ENCODE data around the gene XIRP2.
"Not testable (repeated sequence)": the region's sequence is repeated elsewhere in the genome, so short reads cannot be mapped to it uniquely, and the experiment has no call there.

XIRP2 gene

DNA sequence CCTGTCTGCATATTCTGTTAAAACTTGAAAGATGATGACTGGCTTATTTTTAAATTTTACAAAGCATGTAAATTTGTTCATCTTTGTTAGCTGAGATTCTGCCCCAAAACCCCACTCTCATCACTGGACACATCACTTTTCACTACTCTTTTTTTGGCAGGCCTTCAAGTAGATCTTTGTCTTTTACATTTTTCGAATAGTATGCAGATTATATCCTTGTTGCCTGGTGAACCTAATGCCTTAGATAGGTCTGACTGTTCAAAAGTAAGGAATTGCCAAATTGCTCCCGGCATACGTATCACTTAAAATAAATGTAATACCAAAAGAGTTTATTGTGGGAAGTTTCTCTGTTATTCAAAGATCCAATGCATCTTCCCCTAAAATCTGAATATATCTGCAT, 303.3 kb downstream of the XIRP2 start:
- in situ Hi-C loops (cut with MboI; ENCODE audit: low sequenced_read_pairs) = no loop called here

DNA sequence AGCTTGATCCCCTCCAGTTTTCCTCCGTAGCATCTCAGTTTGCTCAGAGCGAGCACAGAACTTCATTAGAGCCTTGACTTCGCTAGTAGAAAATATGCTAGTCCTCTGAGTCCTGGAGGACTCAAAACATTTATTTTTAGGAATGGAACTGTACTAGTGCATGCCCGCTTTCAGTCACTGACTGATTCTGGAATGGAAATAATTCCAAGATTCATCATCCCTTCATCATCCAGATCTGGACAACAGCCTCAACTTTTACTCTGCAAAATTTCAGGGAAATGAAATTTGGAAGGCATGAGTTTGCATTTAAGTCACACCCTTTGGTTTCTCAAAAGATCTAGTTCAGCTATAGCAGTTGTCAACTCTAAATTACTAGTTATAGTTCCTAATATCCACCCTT, 304.6 kb downstream of the XIRP2 start:
- in situ Hi-C loops (cut with MboI; ENCODE audit: low sequenced_read_pairs) = no loop called here

DNA sequence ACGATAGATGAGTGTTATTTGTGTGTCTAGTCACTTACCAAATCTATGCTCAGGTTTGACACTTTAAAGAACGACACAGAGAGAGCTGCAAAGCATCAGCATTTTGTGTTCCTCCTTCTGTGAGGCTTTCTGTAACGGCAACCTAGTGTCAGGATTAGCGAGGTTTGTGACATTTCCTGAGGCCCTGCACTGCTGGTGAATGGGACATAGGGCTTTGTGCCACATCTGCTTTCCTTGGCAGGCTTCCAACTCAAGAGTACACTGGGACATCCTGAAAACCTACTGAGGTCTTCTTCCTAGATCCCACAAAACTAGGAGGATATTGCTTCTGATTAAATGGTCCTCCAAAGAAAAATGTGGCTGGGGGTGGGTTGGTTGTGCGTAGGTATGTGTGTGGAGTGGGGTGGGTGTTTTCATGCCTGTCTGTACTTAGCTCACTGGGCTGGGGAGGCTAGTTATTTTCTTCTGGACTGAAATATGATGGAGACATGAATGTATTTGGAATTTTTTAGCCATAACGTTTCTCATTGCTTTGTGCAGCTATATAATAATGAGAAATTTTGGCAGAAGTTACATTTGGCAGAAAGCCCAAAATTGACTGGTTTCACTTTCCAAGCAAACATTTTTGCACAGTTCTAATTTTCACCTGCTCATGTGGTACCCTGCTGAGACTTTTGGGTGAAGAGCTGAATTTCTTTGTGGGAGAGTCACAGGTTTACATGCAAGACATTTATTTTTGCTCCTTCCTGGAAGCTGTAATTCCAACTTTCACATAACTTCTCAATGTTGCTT, 308.4 kb downstream of the XIRP2 start:
- in situ Hi-C loops (cut with MboI; ENCODE audit: low sequenced_read_pairs) = no loop called here

DNA sequence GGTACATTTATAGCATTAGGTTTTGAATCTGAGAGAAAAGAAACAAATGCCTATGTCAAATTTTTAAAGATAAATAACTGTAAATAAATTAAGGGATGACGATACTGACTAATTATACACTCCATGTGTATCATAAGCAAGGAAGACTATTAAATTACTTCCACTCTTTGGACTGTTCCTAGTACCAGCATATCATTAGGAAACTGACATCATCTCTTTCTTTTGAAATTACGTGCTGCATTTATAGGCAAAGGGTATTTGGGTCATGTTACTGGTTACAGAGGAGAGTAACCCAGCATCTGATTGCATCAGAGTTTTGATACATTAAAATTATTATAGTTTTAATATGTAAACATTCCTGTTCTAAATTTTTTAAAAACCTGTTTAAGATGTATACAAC, 309.7 kb downstream of the XIRP2 start:
- in situ Hi-C loops (cut with MboI; ENCODE audit: low sequenced_read_pairs) = no loop called here

DNA sequence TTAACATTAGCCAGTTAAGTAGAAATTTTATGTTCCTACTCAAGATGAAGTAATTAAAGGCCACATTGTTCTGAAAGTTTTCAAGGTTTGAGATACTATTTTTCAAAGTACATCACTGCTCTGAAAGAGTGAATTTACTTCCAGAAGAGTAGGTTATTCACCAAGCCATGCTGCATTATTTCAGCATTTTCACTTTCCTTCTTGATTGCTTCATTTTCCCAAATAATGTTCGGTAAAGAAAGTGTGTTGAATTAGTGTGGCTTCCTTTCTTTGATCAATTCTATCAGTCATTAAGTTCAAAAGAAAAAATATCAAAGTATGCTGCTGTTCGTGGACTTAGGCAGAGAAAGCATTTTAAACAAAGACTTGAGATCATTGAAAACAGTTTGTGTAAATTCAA, 310.3 kb downstream of the XIRP2 start:
- in situ Hi-C loops (cut with MboI; ENCODE audit: low sequenced_read_pairs) = no loop called here

DNA sequence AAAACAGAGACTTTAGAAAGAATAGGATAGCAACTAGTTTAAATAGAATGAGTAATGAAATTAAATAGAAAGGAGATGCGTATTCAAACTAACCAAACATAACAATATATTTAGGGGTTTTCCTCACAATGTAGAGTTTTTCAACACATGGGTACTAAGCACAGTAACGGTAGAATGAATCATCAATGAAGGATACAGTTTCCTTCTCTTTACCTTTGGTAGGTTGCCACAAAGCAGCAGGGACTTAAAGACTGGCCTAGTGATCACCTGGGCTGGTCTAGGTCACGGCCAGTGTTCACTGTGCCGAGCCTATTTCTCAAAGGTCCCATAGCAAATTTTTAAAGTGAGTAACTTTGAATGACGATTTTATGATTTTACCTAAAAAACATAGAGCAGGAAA, 311.7 kb downstream of the XIRP2 start:
- in situ Hi-C loops (cut with MboI; ENCODE audit: low sequenced_read_pairs) = no loop called here

DNA sequence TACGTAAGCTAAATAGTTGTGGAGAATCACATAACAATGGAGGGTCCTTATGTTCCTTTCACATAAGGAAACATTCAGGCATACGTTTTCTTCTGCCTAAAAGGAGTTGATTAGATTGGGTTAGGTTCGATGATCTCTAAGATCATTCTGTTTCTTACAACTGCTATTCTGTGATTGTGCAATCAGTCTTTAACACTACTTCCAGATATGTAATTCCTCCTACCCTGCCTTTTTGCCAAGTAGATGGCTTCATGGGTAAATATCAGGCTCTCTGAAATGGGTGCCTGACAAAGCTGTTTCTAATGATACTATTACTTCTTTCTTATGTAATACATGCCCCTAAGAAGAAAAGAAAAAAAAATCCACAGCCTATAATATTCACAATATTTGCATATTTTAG, 321.5 kb downstream of the XIRP2 start:
- in situ Hi-C loops (cut with MboI; ENCODE audit: low sequenced_read_pairs) = no loop called here

DNA sequence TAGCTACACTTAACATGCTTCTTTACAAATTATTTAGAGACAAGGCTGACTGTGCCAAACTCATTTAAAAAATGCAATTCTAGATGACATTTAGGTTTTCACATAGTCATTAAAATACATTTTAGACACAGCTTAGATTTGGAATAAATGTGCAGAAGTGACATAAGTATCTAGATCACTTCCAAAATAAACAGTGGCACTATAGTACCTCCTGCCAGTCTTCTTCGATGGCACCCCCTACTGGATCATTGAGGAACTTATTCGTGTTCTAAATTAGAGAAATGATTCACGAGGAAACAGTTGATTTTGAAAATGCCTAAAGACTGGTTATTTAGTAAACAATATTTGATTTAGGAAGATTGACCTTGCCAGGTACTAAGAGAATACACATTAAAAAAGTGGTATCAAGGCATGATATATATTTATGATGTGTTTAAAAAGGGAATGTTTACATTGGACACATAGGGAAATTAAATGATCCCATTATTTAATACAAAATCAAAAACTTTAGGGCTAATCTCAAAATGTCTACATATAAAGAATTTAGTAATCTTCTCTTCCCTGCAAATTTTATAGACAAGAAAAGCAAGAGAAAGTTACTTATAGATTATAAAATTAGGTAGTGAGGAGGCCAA, 323.9 kb downstream of the XIRP2 start:
- in situ Hi-C loops (cut with MboI; ENCODE audit: low sequenced_read_pairs) = no loop called here

DNA sequence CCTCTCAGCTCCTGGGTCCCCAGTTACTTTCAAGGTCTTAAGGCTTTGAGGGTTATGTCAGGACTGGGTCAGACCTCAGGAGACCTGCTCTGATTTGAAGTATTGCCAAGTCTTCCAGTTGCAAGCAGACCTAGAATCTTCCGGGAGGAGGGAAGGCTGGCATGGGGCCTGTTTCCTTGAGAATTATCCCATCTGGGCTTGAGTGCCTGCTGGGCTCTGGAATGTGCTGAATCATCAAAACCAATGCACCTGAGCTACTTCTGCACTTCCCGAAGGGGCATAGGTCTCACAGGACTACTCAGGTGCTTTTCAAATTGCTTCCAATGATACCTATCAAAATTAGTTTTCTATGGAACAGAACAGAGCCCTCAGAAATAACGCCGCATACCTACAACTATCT, 327.3 kb downstream of the XIRP2 start:
- in situ Hi-C loops (cut with MboI; ENCODE audit: low sequenced_read_pairs) = no loop called here

DNA sequence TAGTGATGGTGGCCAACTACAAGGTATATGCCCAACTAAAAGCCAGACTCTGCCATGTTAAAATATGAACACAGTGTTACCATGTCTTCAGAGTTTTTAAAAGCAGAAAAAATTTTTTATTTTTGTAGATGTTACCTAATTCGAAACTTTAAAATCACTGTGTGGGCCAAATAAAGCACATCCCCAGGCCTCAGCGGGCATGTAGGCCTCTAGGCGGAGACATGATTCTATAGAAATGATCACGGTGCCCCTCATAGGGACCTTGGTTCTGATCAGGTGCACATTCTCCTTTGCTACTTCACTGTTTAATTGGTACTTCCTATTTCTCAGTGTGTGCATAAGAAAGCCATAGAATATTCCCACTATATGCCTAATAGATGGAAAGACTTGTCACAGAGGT, 349.2 kb downstream of the XIRP2 start:
- in situ Hi-C loops (cut with MboI; ENCODE audit: low sequenced_read_pairs) = no loop called here

DNA sequence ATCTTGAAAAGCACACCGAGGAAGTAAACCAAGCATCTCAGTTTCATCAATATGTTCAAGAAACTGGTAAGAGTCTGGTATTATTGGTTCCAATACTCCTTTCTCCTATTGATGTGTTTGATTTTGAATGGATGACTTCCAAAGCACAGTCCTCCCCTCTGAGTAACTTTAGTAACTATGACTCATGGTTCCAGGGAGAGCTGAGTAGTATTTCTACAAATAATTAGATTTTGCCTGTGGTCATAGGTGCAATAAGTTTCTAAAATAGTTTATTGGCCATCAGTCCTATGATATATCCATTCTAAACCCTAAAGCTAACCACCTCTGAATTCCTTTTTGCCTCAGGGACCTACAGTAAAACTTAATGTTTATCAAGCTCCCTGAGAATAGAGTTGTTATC, 352.4 kb downstream of the XIRP2 start:
- in situ Hi-C loops (cut with MboI; ENCODE audit: low sequenced_read_pairs) = no loop called here

DNA sequence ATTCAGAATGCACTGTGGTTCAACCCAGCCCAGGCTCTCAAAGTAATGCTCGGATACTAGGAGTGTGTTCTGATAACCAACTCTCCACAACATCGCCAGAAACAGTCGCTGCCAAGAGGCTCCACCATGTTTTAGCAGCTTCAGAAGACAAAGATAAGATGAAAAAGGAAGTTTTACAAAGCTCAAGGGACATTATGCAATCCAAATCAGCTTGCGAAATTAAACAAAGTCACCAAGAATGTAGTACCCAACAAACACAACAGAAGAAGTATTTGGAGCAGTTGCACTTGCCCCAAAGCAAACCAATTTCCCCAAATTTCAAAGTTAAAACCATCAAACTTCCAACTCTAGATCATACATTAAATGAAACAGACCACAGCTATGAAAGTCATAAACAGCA, 360.9 kb downstream of the XIRP2 start:
- in situ Hi-C loops (cut with MboI; ENCODE audit: low sequenced_read_pairs) = no loop called here

DNA sequence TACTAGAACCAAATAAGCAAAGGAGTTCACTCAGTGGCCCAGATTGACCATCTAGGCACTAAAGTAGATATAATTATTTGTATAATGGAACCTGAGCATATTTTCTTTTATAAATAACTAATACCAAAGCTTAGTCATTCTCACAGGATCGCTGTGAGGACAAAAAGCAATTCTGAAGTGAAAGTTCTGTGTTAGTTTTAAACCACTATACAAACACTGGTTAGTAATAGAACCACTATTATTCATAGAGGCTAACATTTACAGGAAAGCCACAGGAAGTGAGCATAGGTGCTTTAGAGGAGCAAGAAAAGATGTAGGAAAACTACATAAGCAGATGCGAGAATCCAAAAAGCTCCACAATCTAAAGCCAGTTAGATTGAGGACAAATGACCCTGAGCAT, 364.7 kb downstream of the XIRP2 start:
- in situ Hi-C loops (cut with MboI; ENCODE audit: low sequenced_read_pairs) = no loop called here

DNA sequence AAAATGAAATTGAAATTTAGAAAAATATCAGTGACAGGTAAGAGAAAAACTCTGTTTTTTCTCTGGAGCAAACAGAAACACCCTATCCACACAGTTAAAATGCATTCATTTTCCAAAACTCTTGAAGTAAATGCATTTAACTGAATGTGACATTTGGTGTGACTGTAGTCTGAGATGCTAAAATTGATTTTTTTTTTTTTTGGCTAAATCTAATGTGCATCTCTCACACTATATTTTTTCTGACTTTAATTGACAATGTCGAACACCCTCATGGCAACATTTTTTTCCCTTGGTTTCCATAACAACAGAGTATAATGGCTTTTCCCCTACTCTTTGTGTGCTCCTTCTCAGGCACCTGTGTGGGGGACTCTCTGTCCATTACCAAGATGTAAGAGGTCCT, 366.4 kb downstream of the XIRP2 start:
- in situ Hi-C loops (cut with MboI; ENCODE audit: low sequenced_read_pairs) = no loop called here

DNA sequence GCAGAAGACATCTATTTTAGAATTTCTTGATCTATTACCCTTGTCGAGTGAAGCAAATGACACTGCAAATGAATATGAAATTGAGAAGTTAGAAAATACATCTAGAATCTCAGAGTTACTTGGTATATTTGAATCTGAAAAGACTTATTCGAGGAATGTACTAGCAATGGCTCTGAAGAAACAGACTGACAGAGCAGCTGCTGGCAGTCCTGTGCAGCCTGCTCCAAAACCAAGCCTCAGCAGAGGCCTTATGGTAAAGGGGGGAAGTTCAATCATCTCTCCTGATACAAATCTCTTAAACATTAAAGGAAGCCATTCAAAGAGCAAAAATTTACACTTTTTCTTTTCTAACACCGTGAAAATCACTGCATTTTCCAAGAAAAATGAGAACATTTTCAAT, 370.4 kb downstream of the XIRP2 start:
- in situ Hi-C loops (cut with MboI; ENCODE audit: low sequenced_read_pairs) = no loop called here

DNA sequence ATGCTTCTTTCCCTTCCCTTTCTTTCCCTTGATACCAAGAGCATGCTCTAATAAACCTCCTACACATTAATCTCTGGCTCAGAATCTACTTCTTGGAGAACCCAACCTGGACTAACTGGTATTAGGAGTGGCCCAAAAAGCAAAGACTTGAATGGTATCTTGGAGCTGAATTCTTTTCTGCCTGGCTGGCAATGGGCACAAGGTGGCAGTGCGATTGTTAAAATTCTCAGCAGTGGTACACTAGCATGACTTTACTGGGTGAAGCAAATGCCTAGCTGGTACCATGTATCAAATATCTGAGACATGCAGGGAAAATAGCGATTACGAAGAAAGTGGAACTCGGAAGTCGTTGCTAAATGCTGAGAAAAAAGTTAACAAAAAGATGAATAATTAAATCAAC, 376.1 kb downstream of the XIRP2 start:
- in situ Hi-C loops (cut with MboI; ENCODE audit: low sequenced_read_pairs) = no loop called here

DNA sequence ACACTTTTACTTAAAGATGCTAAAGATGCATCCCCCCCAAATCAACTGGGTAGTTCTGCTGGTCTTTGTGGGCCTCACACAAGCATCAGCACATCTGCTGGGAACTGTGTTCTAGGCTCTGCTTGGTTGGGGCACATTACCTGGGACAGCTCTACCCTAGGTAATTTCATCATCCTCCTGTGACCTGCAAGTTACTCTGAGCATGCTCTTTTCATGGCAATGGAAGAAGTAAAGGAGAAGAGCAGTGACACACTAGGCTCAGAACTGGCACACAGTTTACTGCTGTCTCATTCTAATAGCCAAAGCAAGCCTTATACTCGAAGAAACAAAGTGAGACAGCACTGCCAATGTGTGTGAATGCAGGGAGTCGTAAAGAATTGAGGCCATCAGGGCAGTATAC, 376.7 kb downstream of the XIRP2 start:
- in situ Hi-C loops (cut with MboI; ENCODE audit: low sequenced_read_pairs) = no loop called here

DNA sequence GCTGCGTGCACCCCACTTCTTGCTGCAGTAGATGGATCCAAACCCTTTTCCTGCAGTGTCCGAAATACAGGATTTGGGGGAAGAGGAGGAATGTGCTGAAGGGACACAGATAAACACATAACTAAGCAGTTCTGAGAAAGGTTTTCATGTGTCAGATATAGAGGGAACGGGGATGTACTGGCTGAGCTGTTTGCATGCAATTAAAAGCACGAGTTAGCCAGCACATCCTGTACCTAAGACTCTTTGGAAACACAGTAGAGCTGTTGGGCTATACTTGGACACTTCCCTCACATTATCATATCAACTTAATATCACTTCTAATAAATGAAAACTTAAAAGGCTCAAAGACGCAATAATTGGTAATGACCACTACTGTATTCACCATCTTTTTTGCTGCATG, 377.4 kb downstream of the XIRP2 start:
- in situ Hi-C loops (cut with MboI; ENCODE audit: low sequenced_read_pairs) = no loop called here

DNA sequence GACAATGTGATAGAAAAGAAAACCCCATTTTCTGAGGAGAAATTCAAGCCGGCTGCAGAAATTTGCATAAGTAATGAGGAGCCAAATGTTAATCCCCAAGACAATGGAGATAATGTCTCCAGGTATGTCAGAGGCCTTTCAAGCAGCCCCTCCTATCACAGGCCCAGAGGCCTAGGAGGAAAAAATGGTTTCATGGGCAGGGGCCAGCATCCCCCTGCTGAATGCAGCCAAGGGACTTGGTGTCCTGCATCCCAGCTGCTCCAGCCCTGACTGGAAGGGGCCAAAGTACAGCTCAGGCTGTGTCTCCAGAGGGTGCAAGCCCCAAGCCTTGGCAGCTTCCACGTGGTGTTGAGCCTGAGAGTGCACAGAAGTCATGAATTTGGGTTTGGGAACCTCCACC, 380.0 kb downstream of the XIRP2 start:
- in situ Hi-C loops (cut with MboI; ENCODE audit: low sequenced_read_pairs) = not testable (repeated sequence)

DNA sequence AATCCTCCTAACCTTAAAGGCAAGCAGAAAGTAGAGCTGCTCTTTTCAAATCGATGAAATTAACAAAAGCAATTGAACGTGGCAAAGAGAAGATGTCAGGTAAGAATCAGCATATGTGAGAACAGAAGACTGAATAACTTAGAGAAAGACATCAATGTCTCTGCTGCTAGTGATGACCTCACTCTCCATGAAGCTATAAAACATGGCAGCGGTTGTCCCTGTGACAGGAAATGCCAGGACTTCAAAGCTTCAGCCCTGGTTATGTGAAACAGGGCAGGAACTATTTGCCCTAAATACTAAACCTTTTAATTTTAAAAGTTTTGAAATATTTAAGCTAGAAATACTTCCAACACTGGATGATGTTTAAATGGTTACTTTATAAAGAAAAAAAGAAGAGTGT, 383.7 kb downstream of the XIRP2 start:
- in situ Hi-C loops (cut with MboI; ENCODE audit: low sequenced_read_pairs) = no loop called here

DNA sequence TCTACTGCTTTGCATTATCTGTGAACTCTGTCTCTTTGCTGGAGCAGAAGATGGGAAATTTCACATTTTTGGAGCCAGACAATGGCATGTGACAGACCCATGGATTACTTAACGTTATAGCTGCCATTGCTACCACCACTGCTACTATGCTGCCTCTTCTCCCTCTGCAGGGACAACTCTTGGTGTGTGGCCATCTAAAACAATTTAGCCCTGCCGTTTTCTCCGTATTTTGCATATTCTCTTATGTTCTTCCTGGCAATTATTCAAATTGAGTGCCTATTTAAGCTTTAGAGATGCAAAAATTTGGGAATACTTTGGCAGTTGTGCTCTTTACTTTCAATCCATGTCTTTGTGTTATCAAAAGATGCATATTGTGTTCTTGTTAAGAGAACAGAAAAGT, 386.8 kb downstream of the XIRP2 start:
- in situ Hi-C loops (cut with MboI; ENCODE audit: low sequenced_read_pairs) = no loop called here

DNA sequence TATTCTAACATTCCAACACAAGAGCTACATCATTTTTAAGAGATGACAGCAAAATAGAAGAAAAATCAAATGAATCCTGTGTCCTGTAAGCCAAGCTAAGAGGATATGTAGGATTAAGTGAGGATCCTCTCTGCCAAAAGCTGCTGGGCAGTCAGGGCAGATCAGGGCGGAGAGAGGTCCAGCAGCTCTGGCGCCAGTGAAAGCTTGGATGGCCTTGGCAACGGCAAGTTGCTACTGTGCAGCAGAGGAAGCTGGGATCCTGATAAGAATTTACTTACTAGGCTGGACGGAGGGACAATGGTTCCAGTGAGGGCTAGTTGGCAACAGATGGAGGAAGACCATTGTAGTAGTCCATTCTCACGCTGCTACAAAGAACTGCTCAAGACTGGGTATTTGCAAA, 391.5 kb downstream of the XIRP2 start:
- in situ Hi-C loops (cut with MboI; ENCODE audit: low sequenced_read_pairs) = no loop called here

DNA sequence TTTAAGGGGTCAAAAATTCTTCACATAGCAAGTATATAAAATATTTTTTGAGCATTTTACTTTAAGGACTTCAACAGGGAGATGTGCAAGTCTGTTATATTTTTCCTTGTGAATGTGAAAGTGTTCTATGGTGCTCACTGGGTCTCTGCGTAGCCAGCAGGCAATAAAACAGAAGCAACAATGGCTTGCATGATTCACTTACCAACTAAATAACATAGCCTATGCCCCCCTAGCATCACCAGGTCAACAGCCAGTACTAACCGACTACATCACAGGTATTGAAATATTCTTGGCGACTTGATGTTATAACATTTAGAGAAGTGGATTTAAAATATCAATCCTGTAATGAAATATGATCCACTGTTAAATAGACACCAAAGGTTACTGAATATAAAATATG, 398.9 kb downstream of the XIRP2 start:
- in situ Hi-C loops (cut with MboI; ENCODE audit: low sequenced_read_pairs) = no loop called here

All from hTERT RPE-1 (cell line).